ENCODE measurements around the gene EMILIN2.

EMILIN2 gene

DNA sequence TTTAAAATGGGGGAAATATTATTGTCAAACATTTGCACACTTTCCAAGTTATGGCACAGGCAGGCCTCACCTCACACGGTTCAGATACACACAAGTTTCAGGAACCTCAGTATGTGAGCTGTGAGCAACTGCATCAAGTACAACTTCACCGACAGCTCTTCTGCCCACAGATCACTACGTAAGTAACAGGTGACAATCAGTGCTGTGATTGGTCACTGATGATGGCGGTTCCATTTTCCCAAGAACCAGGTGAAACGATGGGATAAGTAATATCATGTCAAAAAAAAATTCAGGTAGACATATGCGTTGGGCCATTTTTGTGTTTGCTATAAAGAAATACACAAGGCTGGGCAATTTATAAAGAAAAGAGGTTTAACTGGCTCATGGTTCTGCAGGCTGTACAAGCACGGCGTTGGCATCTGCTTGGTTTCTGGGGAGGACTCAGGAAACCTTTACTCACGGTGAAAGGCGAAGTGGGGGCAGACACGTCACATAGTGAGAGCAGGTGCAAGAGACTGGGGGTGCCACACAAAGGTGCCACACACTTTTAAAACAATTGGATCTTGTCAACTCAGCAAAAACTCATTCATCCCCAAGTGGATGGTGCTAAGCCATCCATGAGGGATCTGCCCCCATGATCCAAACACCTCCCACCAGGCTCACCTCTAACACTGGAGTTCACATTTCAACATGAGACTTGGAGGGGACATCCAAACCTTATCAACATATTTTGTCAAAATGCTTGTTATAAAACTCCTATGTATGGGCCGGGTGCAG, 108.3 kb downstream of the EMILIN2 start:
- Histone ChIP-seq H3K36me3 (ENCODE audit: control insufficient read depth, insufficient read depth, low read length) (no peaks in the 10 kb centered on the region), H3K79me2 (no peaks in the 10 kb centered on the region), H3K27me3 (ENCODE audit: control insufficient read depth, insufficient read depth, low read length) (no peaks in the 10 kb centered on the region), H2AFZ (no peak overlapping the region), H3K9me3 (ENCODE audit: control insufficient read depth, low read length) (no peaks in the 10 kb centered on the region), H3K9ac (no peak overlapping the region), H3K4me1 (no peaks in the 10 kb centered on the region), H3K4me3 (ENCODE audit: low read depth, low read length) (no peak overlapping the region), H3K4me2 (ENCODE audit: low read length) (no peak overlapping the region), H3K27ac (no peak overlapping the region)
- no peak for TF ChIP-seq CTCF (IDR thresholded peaks at IDR 0.05)

GRCh38 chr18:2956056-2956455, 109.2 kb downstream of the EMILIN2 start:
- no peaks in the 10 kb centered on the region for H3K4me1 ChIP-seq
- TF ChIP-seq CTCF (IDR thresholded peaks at IDR 0.05), result no peak
- H3K27me3 ChIP-seq (ENCODE audit: control insufficient read depth, insufficient read depth, low read length), result no peaks in the 10 kb centered on the region
- H3K27ac ChIP-seq, result no peak overlapping the region
- no peaks in the 10 kb centered on the region for H3K36me3 ChIP-seq (ENCODE audit: control insufficient read depth, insufficient read depth, low read length)
- H3K4me2 ChIP-seq (ENCODE audit: low read length), result no peak overlapping the region
- no peaks in the 10 kb centered on the region for H3K79me2 ChIP-seq
- no peak overlapping the region for H3K9ac ChIP-seq
- no peak overlapping the region for H3K4me3 ChIP-seq (ENCODE audit: low read depth, low read length)
- H3K9me3 ChIP-seq (ENCODE audit: control insufficient read depth, low read length), result no peaks in the 10 kb centered on the region
- H2AFZ ChIP-seq, result no peak overlapping the region

GRCh38 chr18:2958819-2959298, 112.1 kb downstream of the EMILIN2 start:
- no peak overlapping the region for H3K9ac ChIP-seq
- H3K4me1 ChIP-seq, result peaks cover 3% of the 10 kb centered on the region
- TF ChIP-seq CTCF (IDR thresholded peaks at IDR 0.05), result no peak
- H3K36me3 ChIP-seq (ENCODE audit: control insufficient read depth, insufficient read depth, low read length), result no peaks in the 10 kb centered on the region
- H3K27ac ChIP-seq, result peak overlapping the region; percentile 1
- H3K4me2 ChIP-seq (ENCODE audit: low read length), result no peak overlapping the region
- H3K9me3 ChIP-seq (ENCODE audit: control insufficient read depth, low read length), result no peaks in the 10 kb centered on the region
- H3K27me3 ChIP-seq (ENCODE audit: control insufficient read depth, insufficient read depth, low read length), result no peaks in the 10 kb centered on the region
- H3K4me3 ChIP-seq (ENCODE audit: low read depth, low read length), result no peak overlapping the region
- no peak overlapping the region for H2AFZ ChIP-seq
- H3K79me2 ChIP-seq, result peaks cover 4% of the 10 kb centered on the region

- H3K27ac ChIP-seq, result peak overlapping the region; percentile 1
- no peaks in the 10 kb centered on the region for H3K27me3 ChIP-seq (ENCODE audit: control insufficient read depth, insufficient read depth, low read length)
- no peaks in the 10 kb centered on the region for H3K9me3 ChIP-seq (ENCODE audit: control insufficient read depth, low read length)
- H3K4me1 ChIP-seq, result peaks cover 3% of the 10 kb centered on the region
- H2AFZ ChIP-seq, result no peak overlapping the region
- no peak overlapping the region for H3K4me2 ChIP-seq (ENCODE audit: low read length)
- peaks cover 5% of the 10 kb centered on the region for H3K79me2 ChIP-seq
- no peak overlapping the region for H3K4me3 ChIP-seq (ENCODE audit: low read depth, low read length)
- TF ChIP-seq CTCF (IDR thresholded peaks at IDR 0.05), result no peak
- H3K36me3 ChIP-seq (ENCODE audit: control insufficient read depth, insufficient read depth, low read length), result no peaks in the 10 kb centered on the region
- no peak overlapping the region for H3K9ac ChIP-seq
These were observed 112.5 kb downstream of the EMILIN2 start for GRCh38 chr18:2959341-2959740.

Data from parathyroid adenoma (tissue), 2 donors.